Neutrophil (primary cell): ENCODE data around the gene C11orf65.

ENCODE experiments used
- H3K27ac ChIP-seq: fragments of 200-600 bp; sonication (generic); 2 replicates; pipeline ENCODE4 v1.5.1; 2016; ENCODE audit warnings: mild to moderate bottlenecking, moderate library complexity
- H3K27me3 ChIP-seq: fragments of 200-600 bp; sonication (generic); 2 replicates; pipeline ENCODE4 v1.6.0; 2016; ENCODE audit warnings: mild to moderate bottlenecking
- H3K36me3 ChIP-seq: fragments of 200-600 bp; sonication (generic); 2 replicates; pipeline ENCODE4 v1.5.1; 2017
- H3K4me1 ChIP-seq, 2 experiments: fragments of 200-600 bp in 1 of 2; sonication (generic) in 1 of 2; 1 replicate in 1 of 2; 2 replicates in 1 of 2; pipeline versions ENCODE4 v1.5.1 to v1.6.1; 2013 to 2016; ENCODE audit warnings: low read depth in 1 of 2, low read length in 1 of 2, mild to moderate bottlenecking in 1 of 2, moderate library complexity in 1 of 2; ENCODE audit not compliant: control insufficient read depth in 1 of 2, insufficient read depth in 1 of 2
- H3K4me3 ChIP-seq, 2 experiments: fragments of 200-600 bp in 1 of 2; sonication (generic) in 1 of 2; 1 replicate in 1 of 2; 2 replicates in 1 of 2; pipeline ENCODE4 v1.5.1; 2013 to 2016; ENCODE audit warnings: low read depth in 1 of 2, low read length in 1 of 2, mild to moderate bottlenecking in 1 of 2, moderate library complexity in 1 of 2
- H3K9me3 ChIP-seq: fragments of 200-600 bp; sonication (generic); 2 replicates; pipeline ENCODE4 v1.5.1; 2016
- CTCF ChIP-seq: fragments of 200-600 bp; sonication (generic); IDR thresholded peaks from 2 replicates; pipeline ENCODE4 v1.5.1; 2016; ENCODE audit warnings: antibody characterized with exemption

C11orf65 gene

DNA sequence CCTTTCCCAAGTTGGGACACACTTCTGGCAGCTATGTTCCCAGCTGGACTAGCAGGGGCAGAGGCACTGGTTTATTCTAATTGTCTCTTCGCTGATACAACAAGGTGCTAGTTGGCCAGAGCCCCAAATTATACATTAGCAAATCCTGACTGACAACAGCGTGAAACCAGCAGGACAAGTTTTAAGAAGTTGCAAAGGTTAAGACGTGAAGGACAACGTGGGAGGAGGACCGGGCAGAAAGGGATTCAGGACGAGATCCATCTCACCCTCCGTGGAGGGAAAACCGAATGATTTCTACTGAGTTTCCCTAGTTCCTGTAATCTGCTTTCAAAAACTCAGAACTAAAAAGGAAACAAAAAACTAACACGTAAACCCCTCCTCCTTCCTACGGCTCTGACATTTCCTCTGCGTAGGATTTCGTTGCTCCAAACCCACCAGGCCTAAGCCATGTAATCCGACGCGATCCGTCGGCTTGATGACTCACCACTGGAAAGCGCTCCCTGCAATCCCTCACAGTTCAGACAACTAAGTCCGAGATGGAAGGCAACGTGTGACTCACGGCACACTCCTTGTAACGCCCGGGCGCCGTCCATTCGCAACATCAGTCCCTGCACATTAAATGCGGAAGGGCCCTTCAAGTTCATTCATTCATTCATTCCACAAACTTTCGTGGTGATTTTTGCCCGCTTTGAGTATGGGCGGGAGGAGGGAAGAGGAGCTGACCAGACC, 30.2 kb upstream of the C11orf65 start:
- H3K4me3 ChIP-seq = peak overlapping the region; percentile 64 to 69
- no peak for TF ChIP-seq CTCF
- no peaks in the 10 kb centered on the region for H3K9me3 ChIP-seq
- H3K4me1 ChIP-seq = peaks cover 11% of the 10 kb centered on the region in 2 experiments
- peaks cover 3% of the 10 kb centered on the region for H3K27me3 ChIP-seq
- H3K36me3 ChIP-seq = no peaks in the 10 kb centered on the region
- peak overlapping the region; percentile 52 for H3K27ac ChIP-seq

DNA sequence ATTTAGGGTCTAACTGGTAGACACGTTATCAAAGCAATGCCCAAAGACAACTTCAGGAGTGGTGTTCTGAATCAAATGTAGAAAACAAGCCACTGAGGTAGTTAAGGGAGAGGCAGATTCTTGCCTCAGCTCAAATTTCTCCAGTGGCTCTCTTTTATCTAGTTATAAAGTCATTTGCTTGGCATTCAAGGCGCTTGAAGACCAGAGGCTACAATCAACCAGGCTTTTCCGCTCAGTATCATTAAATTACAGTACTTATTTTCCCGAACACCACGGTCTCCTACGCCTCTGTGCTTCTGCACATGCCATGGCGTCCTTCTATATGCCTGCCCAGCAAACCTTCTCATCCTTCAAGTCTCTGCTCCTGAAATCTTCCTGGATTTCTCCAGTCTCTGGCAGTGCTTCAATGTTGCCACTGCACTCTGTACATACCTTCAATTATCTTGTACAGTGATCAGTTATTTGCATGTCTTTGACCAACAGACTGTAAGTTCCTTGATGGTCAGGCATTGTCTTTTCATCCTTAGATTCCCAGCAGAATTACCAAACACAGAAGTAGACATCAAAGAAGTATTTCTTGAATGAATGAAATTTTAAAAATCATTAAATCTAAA, 29.4 kb upstream of the C11orf65 start:
- Histone ChIP-seq H3K4me1 (peaks cover 11% of the 10 kb centered on the region in 2 experiments), H3K4me3 (peak overlapping the region in 1 of 2 experiments; percentile 64)
- TF ChIP-seq CTCF = no peak

GRCh38 chr11:108495326-108495725, 28.0 kb upstream of the C11orf65 start:
- Histone ChIP-seq H3K36me3 (peaks cover 1% of the 10 kb centered on the region), H3K27me3 (peaks cover 3% of the 10 kb centered on the region), H3K9me3 (no peaks in the 10 kb centered on the region), H3K4me3 (no peak overlapping the region), H3K4me1 (peaks cover 11% of the 10 kb centered on the region in 2 experiments), H3K27ac (no peak overlapping the region)
- TF ChIP-seq CTCF = no peak

More for the DNA sequence above, 29.4 kb upstream of the C11orf65 start:
- no peaks in the 10 kb centered on the region for H3K36me3 ChIP-seq
- H3K27ac ChIP-seq = no peak overlapping the region
- H3K27me3 ChIP-seq = peaks cover 3% of the 10 kb centered on the region
- H3K9me3 ChIP-seq = no peaks in the 10 kb centered on the region

GRCh38 chr11:108494182-108494581, 26.9 kb upstream of the C11orf65 start:
- H3K27me3 ChIP-seq = peaks cover 3% of the 10 kb centered on the region
- TF ChIP-seq CTCF = no peak
- no peak overlapping the region for H3K4me3 ChIP-seq
- peaks cover 9% of the 10 kb centered on the region for H3K36me3 ChIP-seq
- H3K4me1 ChIP-seq = peaks cover 11% of the 10 kb centered on the region in 2 experiments
- no peak overlapping the region for H3K27ac ChIP-seq
- no peaks in the 10 kb centered on the region for H3K9me3 ChIP-seq

DNA sequence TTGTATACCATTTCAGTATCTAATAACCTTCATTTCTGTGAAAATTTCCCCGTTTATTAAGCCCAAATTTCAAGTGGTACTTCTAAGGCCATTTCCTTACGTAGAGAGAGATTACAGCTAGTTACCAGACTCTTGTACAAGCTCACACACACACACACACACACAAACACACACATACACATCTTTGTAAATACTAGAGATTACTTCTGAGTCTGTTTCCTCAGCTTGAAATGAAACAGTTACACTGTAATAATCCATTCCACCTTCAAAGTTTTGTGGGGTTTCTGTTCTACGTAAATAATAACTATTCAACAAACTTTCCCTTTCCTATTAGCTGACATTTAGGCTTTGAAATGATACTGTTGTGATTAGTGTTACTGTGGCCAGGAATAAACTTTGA, 24.6 kb upstream of the C11orf65 start:
- no peaks in the 10 kb centered on the region for H3K27me3 ChIP-seq
- no peak overlapping the region for H3K27ac ChIP-seq
- H3K4me3 ChIP-seq = no peak overlapping the region
- no peak for TF ChIP-seq CTCF
- H3K36me3 ChIP-seq = peaks cover 9% of the 10 kb centered on the region
- H3K4me1 ChIP-seq = no peaks in the 10 kb centered on the region
- no peaks in the 10 kb centered on the region for H3K9me3 ChIP-seq
